Fibroblast of skin of right quadriceps (primary cell): ENCODE results near the gene XRCC1.
"Not testable (repeated sequence)": the region's sequence is repeated elsewhere in the genome, so short reads cannot be mapped to it uniquely, and the experiment has no call there.

Experiments used
- DNase-seq: peaks from one replicate; pipeline ENCODE4 v3.0.0-alpha.2; 2013

XRCC1 gene

GRCh38 chr19:43598445-43599240, 23.3 kb upstream of the XRCC1 start:
- DNase-seq, result no peak

GRCh38 chr19:43597876-43598275, 22.5 kb upstream of the XRCC1 start:
- no peak for DNase-seq

- DNase-seq, result no peak
Measured at GRCh38 chr19:43596842-43597461, 21.6 kb upstream of the XRCC1 start.

- peak; percentile 99 for DNase-seq
Measured at GRCh38 chr19:43595999-43596841, 20.9 kb upstream of the XRCC1 start, which contains the start of the genes IRGQ and ZNF576. IRGQ (minus strand) TSS chr19:43596134; CDS start chr19:43595338, 796 bp downstream. ZNF576 (plus strand) TSS chr19:43596595; CDS start chr19:43597109, 514 bp downstream.

GRCh38 chr19:43595605-43595998, 20.3 kb upstream of the XRCC1 start:
- no peak for DNase-seq

- peak; percentile 50 for DNase-seq
Measured at GRCh38 chr19:43594710-43595604, 19.6 kb upstream of the XRCC1 start.

GRCh38 chr19:43594081-43594697, 18.9 kb upstream of the XRCC1 start:
- no peak for DNase-seq

GRCh38 chr19:43592800-43593350, 17.5 kb upstream of the XRCC1 start:
- no peak for DNase-seq

- no peak for DNase-seq
Measured at GRCh38 chr19:43591904-43592772, 16.8 kb upstream of the XRCC1 start.

GRCh38 chr19:43589678-43590077, 14.4 kb upstream of the XRCC1 start:
- no peak for DNase-seq

- no peak for DNase-seq
Measured at GRCh38 chr19:43589277-43589676, 13.9 kb upstream of the XRCC1 start.

GRCh38 chr19:43587029-43587428, 11.7 kb upstream of the XRCC1 start:
- DNase-seq, result not testable (repeated sequence)

- no peak for DNase-seq
Measured at GRCh38 chr19:43586346-43586745, 11.0 kb upstream of the XRCC1 start.

- no peak for DNase-seq
Measured at GRCh38 chr19:43584484-43584883, 9.2 kb upstream of the XRCC1 start.

GRCh38 chr19:43582495-43582894, 7.2 kb upstream of the XRCC1 start:
- DNase-seq, result no peak

- no peak for DNase-seq
Measured at GRCh38 chr19:43581467-43581866, 6.1 kb upstream of the XRCC1 start.

- DNase-seq, result no peak
Measured at GRCh38 chr19:43578787-43579186, 3.5 kb upstream of the XRCC1 start.

GRCh38 chr19:43575955-43576878, 890 bp upstream of the XRCC1 start:
- DNase-seq, result no peak

- DNase-seq, result no peak
Measured at GRCh38 chr19:43574424-43575155, 737 bp downstream of the XRCC1 start.
